HG02623 (cell line): ENCODE results near the gene PLCB4.

ENCODE experiments used
- ATAC-seq: cut with Tn5 transposase; IDR thresholded peaks from one replicate; pipeline ENCODE4 v1.9.1; 2021; ENCODE audit warnings: moderate library complexity; ENCODE audit not compliant: unreplicated experiment

Gene PLCB4

DNA sequence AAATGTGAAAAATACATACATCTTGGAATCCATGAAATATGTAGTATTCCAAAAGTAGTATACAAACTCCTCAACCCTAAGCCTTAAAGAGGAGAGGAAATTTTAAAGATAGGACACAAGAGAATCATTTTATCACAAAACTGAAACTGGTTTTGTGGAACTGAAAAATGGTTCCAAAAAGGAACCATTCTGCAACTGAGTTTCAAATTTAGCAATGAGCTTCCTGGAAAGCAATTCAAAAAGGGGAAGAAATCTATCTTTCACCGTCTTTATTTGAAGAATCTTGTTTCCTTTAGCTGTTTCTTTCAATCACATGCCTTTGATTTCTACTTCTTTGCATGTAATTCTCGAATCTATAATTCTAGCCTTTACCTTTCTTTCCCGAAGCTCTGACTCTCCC, 413.3 kb downstream of the PLCB4 start:
- peak; percentile 53 for ATAC-seq

- ATAC-seq: no peak
These were observed 414.2 kb downstream of the PLCB4 start for GRCh38 chr20:9483131-9483530.

DNA sequence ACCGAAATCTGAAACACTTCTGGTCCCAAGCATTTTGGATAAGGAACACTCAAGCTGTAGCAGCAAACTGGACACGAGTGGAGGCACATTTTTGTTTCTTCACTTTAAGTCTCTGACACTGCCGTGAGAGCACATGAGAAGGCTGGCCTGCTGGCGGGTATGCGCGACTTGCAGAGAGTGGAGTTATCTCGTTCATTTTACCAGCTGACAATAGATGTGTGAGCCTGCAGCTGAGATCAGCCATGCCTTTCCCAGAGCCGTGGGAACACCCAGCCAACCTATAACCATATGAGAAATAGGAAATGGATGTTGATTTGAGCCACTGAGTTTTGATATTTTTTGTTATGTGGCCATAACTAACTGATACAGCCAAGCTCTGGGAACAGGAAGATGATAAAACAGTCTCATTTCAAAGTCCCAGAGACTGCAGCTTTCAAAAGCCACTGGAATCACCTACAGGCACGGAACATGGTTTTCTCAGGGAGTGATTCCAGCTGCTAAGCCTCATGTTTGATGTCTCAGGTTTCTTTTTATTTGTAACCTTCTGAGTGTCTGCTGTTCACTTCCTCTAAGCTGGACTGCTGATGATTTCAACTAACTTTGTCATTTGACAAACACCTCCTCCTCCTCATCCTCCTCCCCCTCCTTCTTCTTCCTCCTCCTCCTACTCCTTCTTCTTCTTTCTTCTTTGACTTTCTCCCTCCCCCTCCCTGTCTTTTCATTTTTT, 416.9 kb downstream of the PLCB4 start:
- ATAC-seq: no peak

DNA sequence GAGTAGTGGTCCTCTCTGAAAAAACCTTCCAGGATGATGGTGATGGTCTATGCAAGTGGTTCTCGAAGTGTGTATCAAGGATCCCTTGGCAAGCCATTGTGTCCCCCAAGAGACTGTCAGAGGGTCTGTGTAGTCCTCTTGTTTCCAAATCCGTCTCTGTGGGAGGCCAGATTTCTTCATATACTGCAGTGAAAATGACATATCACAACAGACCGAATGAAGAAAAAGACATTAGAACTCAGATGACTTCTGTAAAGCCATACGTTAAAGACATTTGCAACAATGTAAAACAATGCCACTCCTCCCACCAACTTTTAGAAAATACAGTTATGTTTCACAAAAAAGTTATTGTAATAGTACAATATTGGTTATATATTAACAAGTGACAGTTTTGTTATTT, 418.3 kb downstream of the PLCB4 start:
- ATAC-seq: no peak

- no peak for ATAC-seq
These were observed 419.2 kb downstream of the PLCB4 start for GRCh38 chr20:9488063-9488462.

DNA sequence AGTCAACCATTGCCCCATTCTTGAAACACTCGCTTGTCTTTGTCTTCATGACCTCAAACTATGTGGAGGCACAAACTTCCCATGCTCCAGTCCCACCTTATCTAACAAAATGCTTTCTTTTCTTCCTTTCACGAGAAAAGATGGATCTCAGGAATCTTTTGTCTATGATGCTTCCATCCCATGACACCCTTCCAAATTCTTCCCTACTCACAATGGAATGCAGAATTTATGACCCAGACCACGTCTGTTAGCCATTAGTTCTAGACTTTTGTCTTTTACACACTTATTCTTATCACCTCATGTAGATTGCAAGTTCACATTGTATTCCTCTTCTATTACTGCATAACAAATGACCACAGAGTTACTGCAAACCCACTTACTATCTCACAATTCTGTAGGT, 421.3 kb downstream of the PLCB4 start:
- no peak for ATAC-seq

DNA sequence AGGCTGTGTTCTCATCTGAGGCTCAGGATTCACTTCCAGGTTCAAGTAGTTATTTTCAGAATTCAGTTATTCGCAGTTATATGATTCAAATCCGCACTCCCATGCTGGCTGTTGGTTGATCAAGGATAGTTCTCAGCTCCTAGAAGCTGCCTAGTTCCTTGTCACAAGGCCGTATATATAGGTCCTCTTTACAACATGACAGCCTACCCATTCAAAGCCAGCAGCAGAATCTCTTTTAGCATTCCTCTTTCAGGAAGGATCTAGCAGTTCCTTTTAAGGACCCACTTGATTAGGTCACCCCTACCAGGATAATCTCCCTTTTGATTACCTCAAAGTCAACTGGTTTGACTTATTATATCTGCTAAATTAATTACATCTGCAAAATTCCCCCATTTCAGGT, 421.7 kb downstream of the PLCB4 start:
- ATAC-seq: no peak

- no peak for ATAC-seq
These were observed 422.4 kb downstream of the PLCB4 start for GRCh38 chr20:9491324-9491723.

GRCh38 chr20:9492067-9492466, 423.2 kb downstream of the PLCB4 start:
- no peak for ATAC-seq

DNA sequence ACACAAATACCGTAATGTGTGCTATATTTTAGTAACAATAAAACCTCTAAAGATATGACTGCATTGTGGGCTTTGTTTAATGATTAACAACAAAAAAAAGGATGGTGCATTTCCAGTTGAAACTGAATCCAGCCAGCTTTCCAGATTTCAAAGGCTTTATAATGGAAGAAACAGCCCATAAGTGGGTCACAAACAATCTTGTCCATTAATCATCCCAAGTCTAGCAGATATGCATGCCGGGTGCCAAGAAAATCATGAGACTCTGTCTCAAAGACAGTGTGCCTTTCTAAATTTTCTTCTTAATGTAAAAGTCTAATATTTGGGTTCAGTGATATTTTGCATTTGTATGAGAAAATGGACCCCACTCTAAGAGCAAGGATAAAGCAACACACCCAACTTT, 424.9 kb downstream of the PLCB4 start:
- no peak for ATAC-seq

GRCh38 chr20:9495701-9496100, 426.8 kb downstream of the PLCB4 start:
- no peak for ATAC-seq

DNA sequence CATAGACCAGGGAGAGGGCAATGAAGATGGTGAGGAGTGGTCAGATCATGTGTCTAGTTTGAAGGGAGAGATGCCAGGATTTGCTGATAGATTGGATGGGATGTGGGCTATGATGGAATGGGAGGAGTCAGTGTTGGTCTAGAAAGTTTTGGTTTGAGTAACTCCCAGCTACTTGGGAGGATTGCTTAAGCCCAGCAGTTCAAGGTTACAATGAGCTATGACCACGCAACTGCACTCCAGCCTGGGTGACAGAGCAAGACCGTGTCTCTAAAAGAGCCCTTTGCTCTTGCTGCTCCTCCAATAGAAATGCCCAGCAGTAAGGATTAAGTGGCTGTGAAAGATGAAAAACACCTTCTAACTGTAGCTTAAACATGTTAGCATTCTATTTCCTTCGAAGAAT, 427.3 kb downstream of the PLCB4 start:
- ATAC-seq: no peak

DNA sequence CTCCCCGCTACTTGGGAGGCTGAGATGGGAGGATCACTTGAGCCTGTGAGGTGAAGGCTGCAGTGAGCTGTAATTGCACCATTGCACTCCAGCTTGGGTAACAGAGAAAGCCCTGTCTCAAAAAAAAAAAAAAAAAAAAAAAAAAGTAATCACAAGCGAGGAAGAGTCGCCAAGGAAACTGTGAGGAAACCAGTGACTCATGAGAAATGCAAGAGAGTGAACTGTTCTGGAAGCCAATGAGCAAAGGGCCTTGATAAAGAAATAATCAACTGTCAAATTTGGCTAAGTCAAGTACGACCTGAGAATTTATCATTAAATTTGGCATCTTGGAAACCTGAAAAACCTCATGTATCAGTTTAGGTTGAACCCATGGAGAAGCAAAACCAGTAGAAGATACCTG, 429.4 kb downstream of the PLCB4 start:
- no peak for ATAC-seq

DNA sequence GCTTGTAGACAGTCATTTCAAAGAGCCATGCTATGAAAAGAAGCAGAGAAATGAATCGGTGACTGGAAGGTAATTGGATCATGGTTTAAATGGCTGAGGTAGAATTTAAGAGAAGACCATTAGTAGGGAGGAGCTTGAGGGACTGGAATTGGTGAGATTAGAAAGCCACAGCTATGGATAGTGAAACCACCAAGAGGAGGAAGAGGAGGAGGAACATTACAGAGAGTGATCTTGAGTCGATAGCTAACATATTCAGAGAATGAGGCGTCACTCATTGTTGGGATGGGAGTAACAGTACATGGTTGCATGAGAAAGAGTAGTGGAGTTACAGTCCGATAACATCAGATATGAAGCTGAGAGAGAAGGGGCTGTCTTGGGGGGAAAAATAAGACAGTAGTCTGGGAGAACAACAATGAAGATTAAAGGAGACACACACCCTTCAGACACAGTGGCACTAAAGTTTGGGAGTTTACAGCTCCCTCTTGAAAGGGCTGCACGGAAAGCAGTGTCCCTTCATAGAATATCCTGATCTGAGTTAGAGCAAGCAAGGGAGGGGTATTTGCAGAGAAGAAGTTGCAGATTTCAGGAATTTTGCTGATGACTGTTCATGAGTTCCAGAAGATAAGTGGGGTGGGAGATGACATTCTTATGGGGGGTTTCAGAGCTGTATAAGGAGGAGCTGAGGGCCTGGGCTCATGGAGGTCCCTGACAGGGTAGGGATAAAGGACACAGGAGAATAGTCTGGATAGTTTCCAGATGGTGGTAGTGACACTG, 430.4 kb downstream of the PLCB4 start:
- ATAC-seq: no peak

DNA sequence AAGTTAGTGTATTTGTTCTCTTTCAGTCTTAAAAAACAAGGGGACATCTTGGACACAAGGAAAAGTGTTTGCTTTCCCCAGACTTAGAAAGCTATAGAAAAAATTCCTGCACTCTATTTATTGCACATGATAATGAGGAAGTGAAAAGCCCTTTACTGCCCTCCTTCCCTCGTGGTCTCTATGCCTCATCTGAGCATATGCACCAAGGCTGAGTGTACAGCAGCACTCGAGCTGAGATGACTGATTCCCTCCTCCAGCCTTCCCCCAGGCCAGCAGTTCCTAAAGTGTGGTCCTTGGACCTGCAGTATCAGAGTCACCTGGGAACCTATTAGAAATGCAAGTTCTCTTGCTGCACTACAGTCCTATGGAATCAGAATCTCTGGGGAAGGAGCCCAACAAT, 431.2 kb downstream of the PLCB4 start:
- ATAC-seq: peak; percentile 78

DNA sequence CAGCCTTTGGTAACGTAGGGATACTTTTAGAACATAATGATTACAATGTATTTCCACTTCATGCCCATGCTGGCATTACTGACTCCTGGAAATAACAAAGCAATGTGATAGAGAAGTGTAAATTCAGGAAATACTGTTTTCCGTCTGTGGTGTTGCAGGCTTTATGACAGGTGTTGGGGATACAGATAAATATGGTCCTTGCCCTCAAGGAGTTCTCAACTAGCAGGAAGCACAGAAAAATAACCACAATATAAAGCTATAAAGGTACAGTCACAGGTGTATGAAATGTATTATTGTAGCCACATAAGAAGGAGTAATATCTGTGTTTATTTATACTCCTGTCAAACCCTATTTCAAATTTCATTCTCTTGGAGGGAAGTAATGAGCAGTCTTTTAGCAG, 432.6 kb downstream of the PLCB4 start:
- ATAC-seq: no peak

- no peak for ATAC-seq
These were observed 434.8 kb downstream of the PLCB4 start for GRCh38 chr20:9503526-9504245.

DNA sequence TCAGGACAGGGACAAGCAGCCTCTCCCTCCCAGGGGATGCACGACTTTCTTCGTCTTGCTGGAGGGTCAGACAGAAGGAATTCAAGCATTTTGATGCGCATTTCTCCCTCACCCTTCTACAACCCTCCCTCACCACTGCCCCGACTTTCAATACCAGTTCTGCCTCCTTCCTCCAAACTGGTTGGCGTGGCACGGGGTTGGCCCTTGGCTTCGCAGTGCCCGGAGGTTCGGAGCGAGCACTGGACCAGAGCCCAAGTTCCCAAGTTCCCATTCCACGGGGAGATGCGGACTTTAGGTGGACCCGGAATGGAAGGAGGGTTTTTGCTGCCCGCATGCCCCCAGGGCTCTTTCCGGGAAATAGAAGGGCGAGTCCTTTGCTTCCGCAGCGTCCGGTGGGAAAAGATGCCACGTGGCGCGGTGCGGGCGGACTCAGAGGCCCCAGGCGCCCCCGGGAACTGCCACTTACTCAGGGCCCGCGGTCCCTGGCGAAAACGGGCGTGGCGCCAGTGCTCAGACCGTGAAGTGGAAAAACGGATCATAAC, 437.5 kb downstream of the PLCB4 start:
- ATAC-seq: no peak

GRCh38 chr20:9506964-9507369, 438.1 kb downstream of the PLCB4 start:
- ATAC-seq: no peak

GRCh38 chr20:9507544-9508239, 438.8 kb downstream of the PLCB4 start:
- ATAC-seq: no peak

- ATAC-seq: no peak
These were observed 439.4 kb downstream of the PLCB4 start for GRCh38 chr20:9508240-9508661.
